Activated CD4-positive, alpha-beta T cell treated with anti-CD3 and anti-CD28 coated beads, Interleukin-2, amount 10 ng/mL, durations not matched to agents 24 days and 14 days (primary cell): ENCODE results near the gene SLC24A3. TPM values are rescaled to one million over a fixed set of nuclear protein-coding genes. Genes with fewer than 3 reads are reported as not detected.

ENCODE experiments used
- DNase-seq: peaks from one replicate; pipeline ENCODE4 v3.0.0; 2022
- H3K27ac Mint-ChIP-seq: one replicate; pipeline ENCODE4 v1.8.0; 2022; ENCODE audit warnings: mild to moderate bottlenecking, mixed read lengths
- H3K27me3 Mint-ChIP-seq: one replicate; pipeline ENCODE4 v1.8.0; 2022; ENCODE audit warnings: mixed read lengths
- H3K36me3 Mint-ChIP-seq: one replicate; pipeline ENCODE4 v1.8.0; 2022; ENCODE audit warnings: low read depth, mild to moderate bottlenecking, mixed read lengths
- H3K4me1 Mint-ChIP-seq: one replicate; pipeline ENCODE4 v1.8.0; 2021; ENCODE audit warnings: mixed read lengths
- H3K4me3 Mint-ChIP-seq: one replicate; pipeline ENCODE4 v1.8.0; 2022; ENCODE audit warnings: mild to moderate bottlenecking, moderate library complexity, mixed read lengths
- H3K9me3 Mint-ChIP-seq: one replicate; pipeline ENCODE4 v1.8.0; 2021; ENCODE audit warnings: mixed read lengths
- intact Hi-C: fragments of 100-400 bp; cut with micrococcal nuclease; formaldehyde crosslinking; loops from one replicate; pipeline ENCODE4 v1.15.1; 2023
- total RNA-seq: library from RNA; stranded (reverse); gene quantifications from 2 replicates; pipeline ENCODE4 v1.2.3, GENCODE V29; 2022

The SLC24A3 gene
- total RNA-seq, 1 donor from 2014 or later, result not detected

DNA sequence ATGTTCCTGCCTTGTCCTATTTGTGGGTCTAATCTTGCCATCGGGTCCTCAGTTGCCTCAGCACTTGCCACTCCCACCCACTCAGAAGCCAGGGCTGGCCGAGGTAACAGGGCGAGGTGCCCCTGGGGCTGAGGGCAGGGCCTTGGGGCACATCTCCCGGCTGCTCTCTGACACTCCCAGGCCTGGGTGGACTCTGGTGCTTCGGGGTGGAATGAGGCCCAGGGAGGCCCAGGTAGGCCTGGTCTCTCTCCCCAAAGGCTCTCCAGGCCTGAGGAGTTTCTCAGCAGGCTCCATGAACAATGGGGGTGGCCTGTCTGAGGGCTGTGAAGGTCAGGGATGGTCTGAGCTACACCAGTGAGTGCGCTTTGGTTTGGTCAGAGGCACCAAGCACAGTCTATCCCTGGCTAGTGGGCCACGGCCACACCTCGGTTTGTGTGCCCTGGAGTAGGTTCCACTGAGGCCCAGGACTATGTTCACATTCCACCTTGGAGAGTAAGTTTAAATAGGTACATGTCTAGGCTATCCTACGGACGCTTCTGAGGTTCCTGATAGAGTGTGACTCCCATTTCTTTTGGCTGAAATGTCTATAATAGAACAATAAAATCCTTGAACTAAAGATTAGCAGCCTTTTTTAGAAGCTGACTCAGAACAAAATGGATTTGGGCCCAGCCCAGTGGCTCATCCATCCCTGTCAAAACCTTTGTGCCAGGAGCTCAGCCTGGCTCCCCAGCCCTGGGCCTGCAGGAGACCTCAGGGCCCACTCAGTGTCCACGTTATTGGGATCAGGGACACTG lies 78.8 kb downstream of the SLC24A3 start:
- Mint-ChIP-seq H3K36me3 (no peaks in the 10 kb centered on the region), H3K27me3 (no peaks in the 10 kb centered on the region), H3K9me3 (no peaks in the 10 kb centered on the region), H3K27ac (no peak overlapping the region), H3K4me1 (no peaks in the 10 kb centered on the region), H3K4me3 (no peak overlapping the region)
- intact Hi-C loops, result no loop called here
- DNase-seq, result no peak

DNA sequence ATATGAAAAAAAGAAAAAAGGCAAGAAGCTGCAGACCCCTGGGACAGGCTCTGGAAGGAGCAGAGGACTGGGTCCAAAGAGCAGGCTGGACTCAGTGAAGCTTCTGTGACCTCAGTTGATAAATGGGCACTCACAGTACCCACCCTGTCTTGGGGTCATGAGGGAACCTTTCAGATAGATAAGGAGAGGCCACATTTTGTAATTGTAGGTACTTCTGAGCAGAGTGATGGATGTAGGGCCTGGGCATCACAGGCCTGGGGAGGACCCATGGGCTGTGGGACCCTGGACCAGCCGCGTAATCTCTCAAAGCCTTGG lies 79.3 kb downstream of the SLC24A3 start:
- Mint-ChIP-seq H3K27ac (no peak overlapping the region), H3K36me3 (no peaks in the 10 kb centered on the region), H3K4me1 (no peaks in the 10 kb centered on the region), H3K4me3 (no peak overlapping the region), H3K9me3 (no peaks in the 10 kb centered on the region), H3K27me3 (no peaks in the 10 kb centered on the region)
- no peak for DNase-seq
- intact Hi-C loops, result no loop called here

DNA sequence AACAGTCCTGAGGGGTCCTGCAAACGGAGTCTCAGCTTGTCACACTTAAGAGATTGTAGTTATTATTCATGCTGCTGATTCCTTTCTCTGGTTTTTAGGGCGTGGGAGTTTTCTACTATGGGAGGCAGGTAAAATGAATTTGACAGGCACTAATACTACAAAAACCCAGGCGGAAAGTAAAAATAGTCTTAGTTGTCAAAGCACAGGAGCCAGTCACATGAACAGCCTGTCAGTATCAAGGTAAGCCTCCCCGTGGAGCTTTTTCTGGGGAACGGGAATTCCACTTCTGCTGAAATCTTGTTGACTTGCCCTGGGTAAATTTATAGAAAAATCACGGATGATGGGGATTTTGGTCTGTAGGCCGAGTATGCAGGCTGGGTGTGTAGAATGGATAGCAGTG lies 79.8 kb downstream of the SLC24A3 start:
- intact Hi-C loops, result no loop called here
- Mint-ChIP-seq H3K36me3 (no peaks in the 10 kb centered on the region), H3K9me3 (no peaks in the 10 kb centered on the region), H3K4me3 (no peak overlapping the region), H3K27ac (no peak overlapping the region), H3K27me3 (no peaks in the 10 kb centered on the region), H3K4me1 (no peaks in the 10 kb centered on the region)
- no peak for DNase-seq

DNA sequence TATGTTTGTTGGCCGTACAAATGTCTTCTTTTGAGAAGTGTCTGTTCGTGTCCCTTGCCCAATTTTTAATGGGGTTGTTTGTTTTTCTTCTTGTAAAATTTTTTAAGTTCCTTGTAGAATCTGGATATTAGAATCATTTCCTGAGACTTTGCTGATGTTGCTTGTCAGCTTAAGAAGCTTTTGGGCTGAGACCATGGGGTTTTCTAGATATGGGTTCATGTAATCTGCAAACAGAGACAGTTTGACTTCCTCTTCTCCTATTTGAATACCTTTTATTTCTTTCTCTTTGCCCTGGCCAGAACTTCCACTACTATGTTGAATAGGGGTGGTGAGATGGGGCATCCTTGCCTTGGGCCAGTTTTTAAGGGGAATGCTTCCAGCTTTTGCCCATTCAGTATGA lies 82.6 kb downstream of the SLC24A3 start:
- Mint-ChIP-seq H3K4me3 (no peak overlapping the region), H3K9me3 (peaks cover 3% of the 10 kb centered on the region), H3K27ac (no peak overlapping the region), H3K36me3 (no peaks in the 10 kb centered on the region), H3K27me3 (no peaks in the 10 kb centered on the region), H3K4me1 (no peaks in the 10 kb centered on the region)
- DNase-seq, result no peak
- intact Hi-C loops, result no loop called here

DNA sequence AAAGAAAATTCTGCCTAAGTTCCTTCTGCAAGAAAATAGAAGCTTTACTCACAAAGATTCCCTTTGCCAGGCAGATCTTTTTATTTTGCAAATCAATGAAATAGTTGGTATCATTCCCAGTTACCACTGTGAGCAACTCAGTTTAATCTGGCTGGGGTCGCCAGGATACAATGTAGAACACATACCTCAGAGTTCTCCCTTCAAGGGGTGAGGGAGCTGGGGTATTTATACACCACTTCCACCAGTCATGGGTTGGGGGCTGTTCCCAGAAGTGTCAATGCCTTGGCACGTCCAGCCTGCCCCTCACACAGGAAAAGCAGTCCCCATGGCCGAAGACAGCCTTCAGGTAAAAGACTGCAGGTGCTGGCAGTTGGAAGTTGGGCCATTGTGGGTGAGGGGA lies 86.2 kb downstream of the SLC24A3 start:
- intact Hi-C loops, result no loop called here
- H3K36me3 Mint-ChIP-seq, result no peaks in the 10 kb centered on the region
- no peaks in the 10 kb centered on the region for H3K4me1 Mint-ChIP-seq
- H3K4me3 Mint-ChIP-seq, result no peak overlapping the region
- no peak overlapping the region for H3K27ac Mint-ChIP-seq
- DNase-seq, result no peak
- H3K9me3 Mint-ChIP-seq, result peaks cover 3% of the 10 kb centered on the region
- no peaks in the 10 kb centered on the region for H3K27me3 Mint-ChIP-seq

DNA sequence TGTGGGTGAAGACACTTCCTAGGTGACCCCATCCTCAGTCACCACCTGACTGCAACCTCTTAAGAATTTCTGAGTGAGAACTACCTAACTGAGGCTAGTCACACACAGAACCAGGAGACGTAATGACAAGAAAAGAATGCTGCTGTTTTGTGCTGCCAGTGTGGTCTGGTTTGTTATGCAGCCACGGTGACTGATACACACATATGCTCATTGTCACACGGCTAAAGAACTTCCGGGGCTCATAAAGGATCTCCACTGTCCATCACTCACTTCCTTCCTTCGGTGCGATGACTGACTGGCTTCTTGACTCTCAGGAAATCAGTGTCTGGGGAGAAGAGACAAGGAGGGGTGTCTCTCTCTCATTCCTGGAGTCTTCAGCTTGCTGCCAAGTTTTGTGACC lies 88.0 kb downstream of the SLC24A3 start:
- no peak for DNase-seq
- intact Hi-C loops, result no loop called here
- Mint-ChIP-seq H3K4me3 (no peak overlapping the region), H3K27ac (no peak overlapping the region), H3K27me3 (no peaks in the 10 kb centered on the region), H3K36me3 (no peaks in the 10 kb centered on the region), H3K9me3 (peaks cover 3% of the 10 kb centered on the region), H3K4me1 (no peaks in the 10 kb centered on the region)

DNA sequence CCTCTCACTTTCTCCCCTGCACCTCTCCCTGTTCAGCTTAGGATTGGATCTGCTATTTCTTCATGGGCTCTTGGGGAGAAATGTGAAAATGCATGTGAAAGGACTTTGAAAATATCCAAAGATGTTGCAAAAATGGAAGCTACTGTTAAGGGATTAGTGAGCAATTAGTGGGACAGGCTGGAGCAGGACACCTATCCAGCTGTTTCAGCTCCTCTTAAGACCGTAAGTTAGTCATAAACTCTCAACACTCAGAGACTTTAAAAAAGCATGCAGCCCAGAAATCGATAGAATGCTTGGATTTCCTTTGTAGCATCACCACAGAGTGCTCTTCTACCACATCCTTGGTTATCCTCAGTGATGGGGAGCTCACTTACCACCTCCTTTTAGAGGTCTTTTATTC lies 88.7 kb downstream of the SLC24A3 start:
- intact Hi-C loops, result no loop called here
- DNase-seq, result no peak
- H3K4me1 Mint-ChIP-seq, result no peaks in the 10 kb centered on the region
- H3K27me3 Mint-ChIP-seq, result no peaks in the 10 kb centered on the region
- no peaks in the 10 kb centered on the region for H3K36me3 Mint-ChIP-seq
- peaks cover 3% of the 10 kb centered on the region for H3K9me3 Mint-ChIP-seq
- H3K27ac Mint-ChIP-seq, result no peak overlapping the region
- no peak overlapping the region for H3K4me3 Mint-ChIP-seq

DNA sequence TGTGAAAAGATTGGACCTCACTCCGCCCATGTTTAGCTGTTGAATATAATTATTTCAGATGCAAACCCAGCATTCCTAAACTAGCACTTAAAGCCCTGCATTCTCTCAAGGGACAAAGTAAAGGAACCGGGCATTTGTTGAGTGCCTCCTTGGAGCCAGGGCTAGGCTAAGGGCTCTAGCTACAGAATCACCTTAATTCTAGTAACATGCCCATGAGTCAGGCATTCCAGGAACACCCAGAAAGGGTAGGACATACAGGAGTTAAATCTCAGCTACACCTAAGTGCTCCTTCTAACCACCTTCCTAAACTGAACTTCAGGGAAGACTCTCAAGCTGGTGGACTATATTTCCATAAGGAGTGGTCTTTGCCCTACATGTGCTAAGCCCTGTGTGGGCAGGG lies 89.4 kb downstream of the SLC24A3 start:
- Mint-ChIP-seq H3K4me3 (no peak overlapping the region), H3K36me3 (no peaks in the 10 kb centered on the region), H3K27me3 (no peaks in the 10 kb centered on the region), H3K9me3 (peaks cover 3% of the 10 kb centered on the region), H3K4me1 (no peaks in the 10 kb centered on the region), H3K27ac (no peak overlapping the region)
- intact Hi-C loops, result no loop called here
- no peak for DNase-seq

DNA sequence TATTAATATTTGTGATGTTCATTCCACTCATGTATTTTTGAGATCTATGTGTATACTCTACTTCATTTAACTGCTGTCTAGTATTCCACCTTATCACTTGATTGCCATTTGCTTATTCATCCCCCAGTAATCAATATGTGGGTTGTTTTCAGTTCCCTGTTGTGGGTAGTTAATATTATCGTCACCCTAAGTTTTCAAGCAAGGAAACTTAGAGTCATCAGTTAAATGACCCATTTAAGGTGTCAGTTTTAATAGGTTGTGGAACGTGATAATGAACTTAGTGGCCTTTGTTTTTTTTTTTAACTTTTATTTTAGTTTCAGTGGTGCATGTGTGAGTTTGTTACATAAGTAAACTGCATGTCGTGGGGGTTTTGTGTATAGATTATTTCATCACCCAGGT lies 90.3 kb downstream of the SLC24A3 start:
- no peak for DNase-seq
- Mint-ChIP-seq H3K36me3 (no peaks in the 10 kb centered on the region), H3K4me3 (no peak overlapping the region), H3K27ac (no peak overlapping the region), H3K27me3 (no peaks in the 10 kb centered on the region), H3K9me3 (peaks cover 3% of the 10 kb centered on the region), H3K4me1 (no peaks in the 10 kb centered on the region)
- intact Hi-C loops, result no loop called here

DNA sequence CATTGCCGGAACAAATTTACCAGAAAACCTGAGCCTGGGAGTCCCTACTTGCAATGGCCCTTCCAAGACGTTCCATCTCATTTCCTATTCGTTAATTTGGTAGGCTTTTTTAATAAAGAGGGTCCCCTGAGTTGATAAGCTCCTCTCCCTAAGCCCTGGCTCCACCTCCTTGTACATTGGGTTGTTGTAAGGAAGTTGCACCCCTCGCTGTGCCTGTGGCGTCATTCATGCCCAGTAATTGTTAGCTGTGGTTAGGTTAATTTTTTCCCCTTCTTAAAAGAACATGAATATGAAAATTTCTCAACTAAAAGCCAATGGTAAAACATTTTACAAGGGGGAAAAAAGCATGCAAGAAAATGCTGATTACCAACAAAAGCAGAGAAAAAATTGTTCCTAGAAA lies 91.9 kb downstream of the SLC24A3 start:
- no peaks in the 10 kb centered on the region for H3K27me3 Mint-ChIP-seq
- H3K4me1 Mint-ChIP-seq, result no peaks in the 10 kb centered on the region
- no peak for DNase-seq
- H3K4me3 Mint-ChIP-seq, result no peak overlapping the region
- H3K36me3 Mint-ChIP-seq, result no peaks in the 10 kb centered on the region
- H3K27ac Mint-ChIP-seq, result no peak overlapping the region
- intact Hi-C loops, result no loop called here
- no peaks in the 10 kb centered on the region for H3K9me3 Mint-ChIP-seq

DNA sequence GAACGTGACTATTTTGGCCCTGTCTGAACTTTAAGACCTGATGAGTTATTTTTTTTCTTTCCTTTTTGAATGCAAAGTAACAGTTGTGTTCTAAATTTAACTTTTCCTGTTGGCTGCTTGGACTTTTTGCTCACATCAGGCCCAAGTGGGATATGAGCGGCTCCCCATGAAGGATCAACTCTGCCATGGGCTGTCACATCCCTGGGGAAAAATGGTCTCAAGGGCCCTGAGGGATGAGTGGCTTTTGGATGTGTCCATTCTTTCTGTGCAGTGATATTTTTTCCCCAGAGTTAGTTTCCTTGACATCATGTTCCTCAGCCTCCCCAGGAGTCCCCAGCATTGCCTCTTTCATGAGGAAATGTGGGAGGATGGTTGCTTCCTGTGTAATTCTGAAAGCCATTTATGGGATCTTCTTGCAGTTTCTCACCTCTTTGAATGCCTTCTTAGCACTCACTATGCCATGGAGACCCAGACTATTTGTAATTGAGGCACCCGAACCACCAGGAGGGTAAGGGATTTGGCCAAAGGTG lies 92.5 kb downstream of the SLC24A3 start:
- H3K27ac Mint-ChIP-seq, result no peak overlapping the region
- DNase-seq, result no peak
- intact Hi-C loops, result no loop called here
- H3K36me3 Mint-ChIP-seq, result no peaks in the 10 kb centered on the region
- H3K4me3 Mint-ChIP-seq, result no peak overlapping the region
- H3K27me3 Mint-ChIP-seq, result no peaks in the 10 kb centered on the region
- H3K9me3 Mint-ChIP-seq, result no peaks in the 10 kb centered on the region
- no peaks in the 10 kb centered on the region for H3K4me1 Mint-ChIP-seq

DNA sequence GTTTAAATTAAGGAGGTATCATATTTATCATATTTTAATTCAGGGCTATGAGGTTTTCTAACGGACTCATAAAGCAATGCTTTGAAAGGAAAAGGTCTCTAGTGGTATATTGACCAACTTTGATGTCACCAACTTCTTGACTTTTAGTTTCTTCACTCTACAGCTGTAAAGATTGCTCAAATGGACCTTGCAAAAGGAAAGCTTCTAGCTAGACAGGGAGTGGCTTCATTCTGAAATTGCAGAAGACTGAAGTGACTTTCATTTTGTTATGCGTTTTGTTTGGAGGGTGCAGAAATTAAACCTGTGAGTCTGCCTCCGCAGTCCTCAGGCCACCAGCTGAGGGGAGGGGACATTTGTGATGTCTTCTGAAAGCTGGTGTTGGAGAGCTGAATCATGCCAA lies 95.7 kb downstream of the SLC24A3 start:
- intact Hi-C loops, result no loop called here
- H3K36me3 Mint-ChIP-seq, result no peaks in the 10 kb centered on the region
- H3K4me1 Mint-ChIP-seq, result no peaks in the 10 kb centered on the region
- H3K9me3 Mint-ChIP-seq, result no peaks in the 10 kb centered on the region
- no peak overlapping the region for H3K27ac Mint-ChIP-seq
- DNase-seq, result no peak
- H3K4me3 Mint-ChIP-seq, result no peak overlapping the region
- H3K27me3 Mint-ChIP-seq, result no peaks in the 10 kb centered on the region

DNA sequence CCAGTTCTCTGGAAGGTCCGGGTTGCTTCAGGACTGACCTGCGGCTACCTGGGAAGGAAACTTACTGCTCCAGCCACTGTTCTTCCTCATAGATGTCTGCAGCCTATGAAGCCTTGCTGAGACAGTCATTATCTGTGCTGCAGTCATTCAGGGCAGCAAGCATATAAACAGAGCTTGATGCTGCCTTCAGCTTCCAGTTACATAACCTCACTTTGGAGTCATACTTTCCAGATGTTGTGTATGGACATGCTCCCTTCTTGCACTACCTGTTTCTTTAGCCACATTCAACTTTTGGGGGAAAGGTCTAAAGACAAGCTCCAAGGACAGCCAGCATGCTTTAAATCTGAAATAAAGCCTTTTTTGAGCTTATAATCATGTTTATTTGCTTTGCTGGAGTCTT lies 98.1 kb downstream of the SLC24A3 start:
- intact Hi-C loops, result no loop called here
- Mint-ChIP-seq H3K27me3 (no peaks in the 10 kb centered on the region), H3K4me1 (no peaks in the 10 kb centered on the region), H3K4me3 (no peak overlapping the region), H3K9me3 (no peaks in the 10 kb centered on the region), H3K27ac (no peak overlapping the region), H3K36me3 (no peaks in the 10 kb centered on the region)
- no peak for DNase-seq

DNA sequence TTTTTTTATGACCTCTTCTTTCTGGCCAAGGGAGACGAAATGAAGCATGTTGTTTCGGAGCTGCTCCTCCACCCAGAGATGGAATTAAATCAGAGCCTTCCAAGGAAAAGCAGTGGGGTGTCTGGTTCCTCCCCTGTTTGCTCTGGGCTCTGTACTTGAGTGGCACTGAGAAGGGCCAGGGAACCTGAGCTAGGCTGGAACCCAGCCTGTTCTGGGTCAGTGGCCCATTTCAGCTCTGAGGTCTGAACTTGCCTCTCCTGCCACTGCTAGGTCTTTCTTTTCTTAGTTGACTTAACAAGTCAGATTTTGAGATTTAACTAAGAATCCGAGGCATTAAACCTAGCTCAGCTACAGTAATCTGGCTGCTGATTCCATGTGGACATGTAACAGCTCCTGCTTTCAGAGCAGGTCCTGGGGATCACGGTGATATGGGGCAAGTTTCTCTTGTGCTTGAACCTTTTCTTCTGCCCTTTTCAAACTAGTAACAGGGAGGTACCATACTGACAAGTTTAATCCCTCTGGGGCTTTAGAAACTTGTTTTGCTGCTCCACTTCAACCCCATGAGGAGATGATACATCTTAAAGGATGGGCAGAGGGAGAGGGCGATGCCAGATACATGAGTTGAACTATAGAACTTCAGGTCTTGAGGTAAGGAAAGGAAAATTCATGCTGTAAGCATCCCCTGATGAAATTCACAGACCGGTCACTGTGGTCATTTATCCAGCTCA lies 101.1 kb downstream of the SLC24A3 start:
- intact Hi-C loops, result no loop called here

More for the DNA sequence above, 101.1 kb downstream of the SLC24A3 start:
- no peak overlapping the region for H3K4me3 Mint-ChIP-seq
- H3K9me3 Mint-ChIP-seq, result no peaks in the 10 kb centered on the region
- no peaks in the 10 kb centered on the region for H3K4me1 Mint-ChIP-seq
- no peaks in the 10 kb centered on the region for H3K36me3 Mint-ChIP-seq
- no peaks in the 10 kb centered on the region for H3K27me3 Mint-ChIP-seq
- no peak for DNase-seq
- H3K27ac Mint-ChIP-seq, result no peak overlapping the region
